ENCODE results near the gene WDR86. TPM values are rescaled to one million over a fixed set of nuclear protein-coding genes. Genes with fewer than 3 reads are reported as not detected.

WDR86 gene, protein sequence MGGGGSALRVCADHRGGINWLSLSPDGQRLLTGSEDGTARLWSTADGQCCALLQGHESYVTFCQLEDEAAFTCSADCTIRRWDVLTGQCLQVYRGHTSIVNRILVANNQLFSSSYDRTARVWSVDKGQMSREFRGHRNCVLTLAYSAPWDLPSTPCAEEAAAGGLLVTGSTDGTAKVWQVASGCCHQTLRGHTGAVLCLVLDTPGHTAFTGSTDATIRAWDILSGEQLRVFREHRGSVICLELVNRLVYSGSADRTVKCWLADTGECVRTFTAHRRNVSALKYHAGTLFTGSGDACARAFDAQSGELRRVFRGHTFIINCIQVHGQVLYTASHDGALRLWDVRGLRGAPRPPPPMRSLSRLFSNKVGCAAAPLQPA
- 1 to 10 TPM in 3 of 4 donors, not detected in 1; 1.1 to 4.3 (median 1.8) TPM for polyA plus RNA-seq
- long read RNA-seq, donor 1, partial matches to known transcripts: 0 of 4 reads
- long read RNA-seq, donor 1, other reads (novel, unspliced or antisense): 0 of 4 reads
- long read RNA-seq, donor 2: 0 reads
- long read RNA-seq, donor 3, partial matches to known transcripts: 0 of 3 reads
- long read RNA-seq, donor 3, other reads (novel, unspliced or antisense): 0 of 3 reads
- long read RNA-seq, donor 4: 0 reads
- long read RNA-seq, donor 5: 0 reads
- long read RNA-seq, donor 6, partial matches to known transcripts: 0 of 1 reads
- long read RNA-seq, donor 6, other reads (novel, unspliced or antisense): 0 of 1 reads
- long read RNA-seq, donor 7: 0 reads
- long read RNA-seq, donor 8, partial matches to known transcripts: 0 of 1 reads
- long read RNA-seq, donor 8, other reads (novel, unspliced or antisense): 0 of 1 reads
- long read RNA-seq, donor 9, partial matches to known transcripts: 0 of 1 reads
- long read RNA-seq, donor 9, other reads (novel, unspliced or antisense): 0 of 1 reads
- long read RNA-seq, donor 10, partial matches to known transcripts: 7 of 9 reads
- long read RNA-seq, donor 10, other reads (novel, unspliced or antisense): 0 of 9 reads

DNA sequence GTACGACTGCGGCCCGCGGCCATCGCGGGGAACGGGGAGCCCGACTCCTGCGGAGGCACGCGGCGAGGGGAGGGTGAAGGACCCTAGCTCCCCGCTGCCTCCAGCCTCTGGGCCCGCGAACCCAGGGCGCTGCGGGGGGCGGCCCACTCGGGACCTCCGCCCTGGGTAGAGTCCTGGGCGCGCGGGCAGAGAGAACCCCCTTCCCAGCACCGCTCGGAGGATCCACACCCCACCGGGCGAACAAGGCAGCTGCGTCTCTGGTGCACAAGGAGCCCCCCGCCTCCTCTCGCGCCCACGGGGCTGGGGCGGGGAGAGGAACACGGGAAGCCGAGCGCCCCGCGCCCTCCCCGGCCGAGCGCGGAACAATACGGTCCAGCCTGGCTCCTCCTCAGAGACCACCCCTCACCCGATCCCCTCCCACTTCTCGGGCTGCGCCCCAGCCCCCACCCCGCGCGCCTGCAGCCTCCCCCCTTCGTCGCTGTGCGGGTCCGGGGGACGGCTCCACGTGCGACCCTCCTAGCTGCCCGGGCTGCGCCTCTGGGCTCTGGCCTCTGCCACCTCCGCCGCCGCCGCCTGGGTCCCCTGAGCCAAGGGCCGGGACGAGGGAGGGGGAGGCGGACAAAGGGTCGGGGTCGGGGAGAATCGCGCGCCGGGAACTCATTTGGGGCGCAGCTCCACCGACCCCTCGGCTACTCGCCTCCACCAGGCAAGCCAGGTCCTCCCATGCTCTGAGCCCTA is at the start of gene WDR86:
Gene WDR86, minus strand, starts transcription at position 372 of the 738 bp plus-strand sequence. CDS start 449 bp downstream, outside the sequence.
- DNase-seq (peak in 1 of 2 donors; percentile 36), FAIRE-seq (no peak)
- WGBS, 3 donors: 2 to 3% (median 3%) methylated on average over 53 to 75 of the region's 75 CpGs
- H3K27me3 ChIP-seq (ENCODE audit: control insufficient read depth in 3 of 3, insufficient read depth in 3 of 3, low read length in 3 of 3): peaks cover 4 to 56% (median 7%) of the 10 kb centered on the region in 3 donors
- H3K4me1 ChIP-seq (ENCODE audit: control insufficient read depth in 3 of 3, insufficient read depth in 2 of 3, low read depth in 1 of 3, low read length in 2 of 3): peaks cover 0 to 8% (median 5%) of the 10 kb centered on the region in 3 donors
- H3K9me3 ChIP-seq (ENCODE audit: control insufficient read depth in 2 of 2, insufficient read depth in 1 of 2, low read depth in 1 of 2, low read length in 1 of 2): no peaks in the 10 kb centered on the region
- peak within 1 kb of the TSS; percentile 36 to 58 (median 38) for H3K4me3 ChIP-seq (ENCODE audit: low read depth in 1 of 3, low read length in 3 of 3)
- H3K27ac ChIP-seq (ENCODE audit: low read depth in 1 of 3, low read length in 2 of 3): peak within 1 kb of the TSS in 1 of 3 donors; percentile 83
- no peaks in the 10 kb centered on the region for H3K36me3 ChIP-seq (ENCODE audit: control insufficient read depth in 3 of 3, insufficient read depth in 2 of 3, low read depth in 1 of 3, low read length in 3 of 3)

DNA sequence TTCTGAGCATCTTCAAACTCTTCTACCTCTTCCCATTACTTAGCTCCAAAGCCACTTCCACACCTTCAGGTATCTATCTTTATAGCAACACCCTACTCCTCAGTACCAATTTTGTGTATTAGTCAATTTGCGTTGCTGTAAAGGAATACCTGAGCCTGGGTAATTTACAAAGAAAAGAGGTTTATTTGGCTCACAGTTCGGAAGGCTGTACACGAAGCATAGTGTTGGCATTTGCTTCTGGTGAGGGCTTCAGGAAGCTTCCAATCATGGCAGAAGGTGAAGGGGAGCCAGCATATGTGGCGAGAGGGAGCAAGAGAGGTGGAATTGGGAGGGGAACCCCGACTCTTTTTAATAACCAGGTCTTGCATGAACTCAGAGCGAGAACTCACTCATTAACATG is 47.7 kb upstream of the WDR86 start:
- H3K27me3 ChIP-seq (ENCODE audit: control insufficient read depth in 3 of 3, insufficient read depth in 3 of 3, low read length in 3 of 3): no peaks in the 10 kb centered on the region
- 94 to 96% (median 95%) methylated on average over 6 of the region's 6 CpGs for WGBS, 3 donors
- H3K36me3 ChIP-seq (ENCODE audit: control insufficient read depth in 3 of 3, insufficient read depth in 2 of 3, low read depth in 1 of 3, low read length in 3 of 3): no peaks in the 10 kb centered on the region

DNA sequence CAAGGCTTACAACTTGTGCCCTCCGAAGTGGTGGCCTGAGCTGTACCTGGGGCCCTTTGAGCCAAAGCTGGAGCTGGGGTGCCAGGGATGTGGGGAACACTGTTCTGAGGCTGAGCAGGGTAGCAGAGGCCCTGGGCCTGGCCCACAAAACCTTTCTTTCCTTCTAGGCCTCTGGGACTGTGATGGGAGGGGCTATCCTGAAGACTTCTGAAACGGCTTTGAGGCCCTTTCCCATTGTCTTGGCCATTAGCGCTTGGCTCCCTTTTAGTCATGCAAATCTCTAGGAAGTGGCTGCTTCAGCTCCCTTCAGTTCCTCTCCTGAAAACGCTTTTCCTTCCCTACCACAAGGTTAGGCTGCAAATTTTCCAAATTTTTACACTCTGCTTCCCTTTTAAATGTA is 46.9 kb upstream of the WDR86 start:
- H3K9me3 ChIP-seq (ENCODE audit: control insufficient read depth in 2 of 2, insufficient read depth in 1 of 2, low read depth in 1 of 2, low read length in 1 of 2): no peaks in the 10 kb centered on the region
- WGBS, 3 donors: 72 to 79% (median 74%) methylated on average over 4 of the region's 4 CpGs
- H3K4me3 ChIP-seq (ENCODE audit: low read depth in 1 of 3, low read length in 3 of 3): no peak overlapping the region
- H3K36me3 ChIP-seq (ENCODE audit: control insufficient read depth in 3 of 3, insufficient read depth in 2 of 3, low read depth in 1 of 3, low read length in 3 of 3): no peaks in the 10 kb centered on the region
- DNase-seq (no peak), FAIRE-seq (no peak)
- no peaks in the 10 kb centered on the region for H3K27me3 ChIP-seq (ENCODE audit: control insufficient read depth in 3 of 3, insufficient read depth in 3 of 3, low read length in 3 of 3)
- no peak overlapping the region for H3K27ac ChIP-seq (ENCODE audit: low read depth in 1 of 3, low read length in 2 of 3)
- H3K4me1 ChIP-seq (ENCODE audit: control insufficient read depth in 3 of 3, insufficient read depth in 2 of 3, low read depth in 1 of 3, low read length in 2 of 3): peaks cover 0 to 36% (median 3%) of the 10 kb centered on the region in 3 donors

More for the DNA sequence above, 47.7 kb upstream of the WDR86 start:
- peaks cover 0 to 5% of the 10 kb centered on the region in 2 donors for H3K9me3 ChIP-seq (ENCODE audit: control insufficient read depth in 2 of 2, insufficient read depth in 1 of 2, low read depth in 1 of 2, low read length in 1 of 2)
- DNase-seq: no peak
- no peak overlapping the region for H3K27ac ChIP-seq (ENCODE audit: low read depth in 1 of 3, low read length in 2 of 3)
- no peak for FAIRE-seq
- H3K4me3 ChIP-seq (ENCODE audit: low read depth in 1 of 3, low read length in 3 of 3): no peak overlapping the region
- H3K4me1 ChIP-seq (ENCODE audit: control insufficient read depth in 3 of 3, insufficient read depth in 2 of 3, low read depth in 1 of 3, low read length in 2 of 3): peaks cover 0 to 38% (median 3%) of the 10 kb centered on the region in 3 donors

DNA sequence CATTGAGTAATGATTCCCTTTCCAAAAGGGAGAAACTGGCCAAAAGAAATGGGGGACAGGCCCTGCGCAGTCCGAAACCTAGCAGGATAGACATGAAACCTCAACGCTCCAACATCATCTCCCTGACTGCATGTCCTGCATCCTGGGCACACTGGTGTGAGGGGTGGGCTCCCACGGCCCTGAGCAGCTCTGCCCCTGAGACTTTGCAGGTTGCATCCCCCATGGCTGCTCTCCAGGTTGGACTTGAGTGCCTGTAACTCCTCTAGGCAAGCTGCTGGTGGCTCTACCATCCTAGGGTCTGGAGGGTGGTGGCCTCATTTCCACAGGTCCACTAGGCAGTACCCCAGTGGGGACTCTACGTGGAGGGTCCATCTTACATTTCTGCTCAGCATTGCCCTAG is 46.4 kb upstream of the WDR86 start:
- no peaks in the 10 kb centered on the region for H3K27me3 ChIP-seq (ENCODE audit: control insufficient read depth in 3 of 3, insufficient read depth in 3 of 3, low read length in 3 of 3)
- no peak overlapping the region for H3K4me3 ChIP-seq (ENCODE audit: low read depth in 1 of 3, low read length in 3 of 3)
- no peak for DNase-seq
- H3K9me3 ChIP-seq (ENCODE audit: control insufficient read depth in 2 of 2, insufficient read depth in 1 of 2, low read depth in 1 of 2, low read length in 1 of 2): no peaks in the 10 kb centered on the region
- WGBS, 3 donors: 96 to 98% (median 98%) methylated on average over 5 of the region's 5 CpGs
- no peak overlapping the region for H3K27ac ChIP-seq (ENCODE audit: low read depth in 1 of 3, low read length in 2 of 3)
- H3K36me3 ChIP-seq (ENCODE audit: control insufficient read depth in 3 of 3, insufficient read depth in 2 of 3, low read depth in 1 of 3, low read length in 3 of 3): no peaks in the 10 kb centered on the region
- no peak for FAIRE-seq
- H3K4me1 ChIP-seq (ENCODE audit: control insufficient read depth in 3 of 3, insufficient read depth in 2 of 3, low read depth in 1 of 3, low read length in 2 of 3): peaks cover 0 to 31% (median 3%) of the 10 kb centered on the region in 3 donors

DNA sequence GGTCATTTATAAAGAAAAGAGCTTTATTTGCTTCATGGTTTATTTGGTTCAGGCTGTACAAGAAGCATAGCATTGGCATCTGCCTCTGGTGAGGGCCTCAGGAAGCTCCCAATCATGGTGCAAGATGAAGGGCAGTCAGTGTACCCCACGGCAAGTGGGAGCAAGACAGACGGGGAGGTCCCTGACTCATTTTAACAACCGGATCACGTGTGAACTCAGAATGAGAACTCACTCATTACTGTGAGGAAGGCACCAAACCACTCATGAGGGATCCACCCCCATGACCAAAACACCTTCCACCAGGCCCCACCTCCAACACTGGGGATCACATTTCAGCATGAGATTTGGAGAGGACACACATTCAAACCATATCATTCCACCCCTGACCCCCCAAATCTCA is 45.9 kb upstream of the WDR86 start:
- 75 to 81% (median 78%) methylated on average over 4 of the region's 4 CpGs for WGBS, 3 donors
- DNase-seq (peak in 1 of 2 donors; percentile 26), FAIRE-seq (no peak)
- no peaks in the 10 kb centered on the region for H3K9me3 ChIP-seq (ENCODE audit: control insufficient read depth in 2 of 2, insufficient read depth in 1 of 2, low read depth in 1 of 2, low read length in 1 of 2)
- no peaks in the 10 kb centered on the region for H3K36me3 ChIP-seq (ENCODE audit: control insufficient read depth in 3 of 3, insufficient read depth in 2 of 3, low read depth in 1 of 3, low read length in 3 of 3)
- peaks cover 0 to 25% (median 3%) of the 10 kb centered on the region in 3 donors for H3K4me1 ChIP-seq (ENCODE audit: control insufficient read depth in 3 of 3, insufficient read depth in 2 of 3, low read depth in 1 of 3, low read length in 2 of 3)
- H3K27me3 ChIP-seq (ENCODE audit: control insufficient read depth in 3 of 3, insufficient read depth in 3 of 3, low read length in 3 of 3): no peaks in the 10 kb centered on the region
- H3K4me3 ChIP-seq (ENCODE audit: low read depth in 1 of 3, low read length in 3 of 3): no peak overlapping the region
- H3K27ac ChIP-seq (ENCODE audit: low read depth in 1 of 3, low read length in 2 of 3): no peak overlapping the region

DNA sequence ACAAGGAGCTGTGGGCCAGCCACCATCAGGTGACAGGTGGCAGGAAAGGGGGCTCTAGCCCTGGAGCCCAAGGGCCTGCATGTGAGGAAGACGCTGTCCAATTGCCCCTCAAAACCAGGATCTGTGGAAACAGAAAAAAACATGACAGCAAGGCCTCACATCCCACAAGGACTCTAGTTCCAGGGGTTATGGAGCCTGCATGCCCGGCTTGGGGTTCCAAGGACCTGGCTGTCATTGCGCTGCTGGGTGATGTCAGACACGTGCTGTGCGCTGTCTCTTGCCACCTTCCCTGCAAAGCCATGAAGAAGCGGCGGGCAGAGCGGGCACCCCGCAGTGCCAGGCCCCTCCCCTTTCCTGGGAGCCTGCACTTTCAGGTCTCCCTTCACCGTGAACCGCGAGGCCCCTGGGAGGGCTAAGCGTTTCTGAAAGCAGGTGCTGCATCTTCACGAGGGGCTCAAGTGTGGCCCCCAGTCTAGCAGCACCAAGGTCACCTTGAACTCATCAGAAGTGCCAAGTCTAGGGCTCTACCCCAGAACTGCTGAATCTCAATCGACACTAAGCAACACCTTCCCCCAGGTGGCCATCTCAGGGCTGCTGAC is 45.2 kb upstream of the WDR86 start:
- Histone ChIP-seq H3K4me1 (ENCODE audit: control insufficient read depth in 3 of 3, insufficient read depth in 2 of 3, low read depth in 1 of 3, low read length in 2 of 3) (peaks cover 0 to 18% (median 0%) of the 10 kb centered on the region in 3 donors), H3K4me3 (ENCODE audit: low read depth in 1 of 3, low read length in 3 of 3) (no peak overlapping the region), H3K9me3 (ENCODE audit: control insufficient read depth in 2 of 2, insufficient read depth in 1 of 2, low read depth in 1 of 2, low read length in 1 of 2) (no peaks in the 10 kb centered on the region), H3K36me3 (ENCODE audit: control insufficient read depth in 3 of 3, insufficient read depth in 2 of 3, low read depth in 1 of 3, low read length in 3 of 3) (no peaks in the 10 kb centered on the region), H3K27me3 (ENCODE audit: control insufficient read depth in 3 of 3, insufficient read depth in 3 of 3, low read length in 3 of 3) (no peaks in the 10 kb centered on the region), H3K27ac (ENCODE audit: low read depth in 1 of 3, low read length in 2 of 3) (no peak overlapping the region)
- FAIRE-seq: no peak
- WGBS, 3 donors: 89 to 93% (median 90%) methylated on average over 15 of the region's 15 CpGs
- DNase-seq: no peak

DNA sequence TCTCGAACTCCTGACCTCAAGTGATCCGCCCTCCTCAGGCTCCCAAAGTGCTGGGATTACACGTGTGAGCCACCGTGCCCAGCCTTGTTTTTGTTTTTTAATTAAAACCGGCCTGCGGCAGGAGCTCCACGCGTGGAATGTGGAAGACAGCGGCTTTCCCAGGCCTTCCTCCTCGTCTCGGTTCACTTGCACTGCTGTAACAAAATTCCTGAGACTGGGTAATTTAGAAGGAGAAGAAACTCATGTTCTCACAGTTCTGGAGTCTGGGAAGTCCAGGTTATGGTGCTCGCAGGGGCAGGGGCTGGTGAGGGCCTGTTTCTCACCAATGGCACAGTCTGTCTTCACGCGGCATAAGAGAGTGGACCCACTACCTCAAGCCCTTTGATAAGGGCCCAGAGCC is 44.5 kb upstream of the WDR86 start:
- WGBS, 3 donors: 90 to 93% (median 92%) methylated on average over 14 of the region's 14 CpGs
- Histone ChIP-seq H3K27me3 (ENCODE audit: control insufficient read depth in 3 of 3, insufficient read depth in 3 of 3, low read length in 3 of 3) (no peaks in the 10 kb centered on the region), H3K4me3 (ENCODE audit: low read depth in 1 of 3, low read length in 3 of 3) (no peak overlapping the region), H3K9me3 (ENCODE audit: control insufficient read depth in 2 of 2, insufficient read depth in 1 of 2, low read depth in 1 of 2, low read length in 1 of 2) (no peaks in the 10 kb centered on the region), H3K4me1 (ENCODE audit: control insufficient read depth in 3 of 3, insufficient read depth in 2 of 3, low read depth in 1 of 3, low read length in 2 of 3) (peaks cover 0 to 13% (median 0%) of the 10 kb centered on the region in 3 donors), H3K27ac (ENCODE audit: low read depth in 1 of 3, low read length in 2 of 3) (no peak overlapping the region), H3K36me3 (ENCODE audit: control insufficient read depth in 3 of 3, insufficient read depth in 2 of 3, low read depth in 1 of 3, low read length in 3 of 3) (no peaks in the 10 kb centered on the region)
- no peak for DNase-seq
- FAIRE-seq: no peak

Data from small intestine (tissue), 16 donors.